A673 (cell line): ENCODE data around the gene SLC43A3. TPM values are rescaled to one million over a fixed set of nuclear protein-coding genes. Genes with fewer than 3 reads are reported as not detected.

Experiments used
- BruUV-seq: library from RNA; stranded (reverse); fragments of 400-500 nt; replicated peaks from 2 replicates; lab custom pipeline; 2021; lab: Mats Ljungman, UMichigan
- CTCF ChIA-PET: fragments of 300-600 bp; sonication (Branson Sonifier 250); formaldehyde crosslinking; loops from one replicate; lab custom pipeline; 2022; ENCODE audit warnings: antibody characterized with exemption; lab: Charles Lee
- POLR2A ChIA-PET: fragments of 300-600 bp; sonication (Branson Sonifier 250); formaldehyde crosslinking; loops from one replicate; lab custom pipeline; 2022; ENCODE audit warnings: antibody characterized with exemption; ENCODE audit not compliant: low non-redundant PET; lab: Charles Lee
- DNase-seq: peaks from one replicate; pipeline ENCODE4 v3.0.0-alpha.2; 2015; ENCODE audit warnings: low spot score
- H3K27ac ChIP-seq: fragments of 200-600 bp; sonication (generic); 2 replicates; pipeline ENCODE4 v1.5.1; 2016; ENCODE audit warnings: mixed run types, low read depth, mild to moderate bottlenecking, mixed read lengths, antibody characterized with exemption, low read length; ENCODE audit not compliant: poor library complexity, severe bottlenecking
- H3K27me3 ChIP-seq: fragments of 200-600 bp; sonication (generic); replicated peaks from 2 replicates; pipeline ENCODE4 v1.6.1; 2017; ENCODE audit warnings: mixed run types, low read depth, mild to moderate bottlenecking, mixed read lengths, antibody characterized with exemption, low read length; ENCODE audit not compliant: insufficient read depth, poor library complexity
- H3K36me3 ChIP-seq: fragments of 200-600 bp; sonication (generic); 2 replicates; pipeline ENCODE4 v1.6.1; 2016; ENCODE audit warnings: mixed run types, mild to moderate bottlenecking, mixed read lengths, antibody characterized with exemption, low read length; ENCODE audit not compliant: insufficient read depth, poor library complexity, severe bottlenecking
- H3K4me1 ChIP-seq: fragments of 200-600 bp; sonication (generic); 2 replicates; pipeline ENCODE4 v1.6.1; 2017; ENCODE audit warnings: mixed run types, mild to moderate bottlenecking, mixed read lengths, antibody characterized with exemption, low read length; ENCODE audit not compliant: insufficient read depth, poor library complexity, severe bottlenecking
- H3K4me3 ChIP-seq: fragments of 200-600 bp; sonication (generic); 2 replicates; pipeline ENCODE4 v1.5.1; 2016; ENCODE audit warnings: low read depth, mixed run types, mild to moderate bottlenecking, mixed read lengths, low read length; ENCODE audit not compliant: poor library complexity, severe bottlenecking
- H3K9me3 ChIP-seq: fragments of 200-600 bp; sonication (generic); 2 replicates; pipeline ENCODE4 v1.6.1; 2016; ENCODE audit warnings: mixed run types, low read depth, mild to moderate bottlenecking, mixed read lengths, antibody characterized with exemption, low read length; ENCODE audit not compliant: poor library complexity, severe bottlenecking
- EZH2 ChIP-seq: fragments of 200-600 bp; sonication (generic); IDR thresholded peaks from 2 replicates; pipeline ENCODE4 v1.6.1; 2017; ENCODE audit warnings: borderline replicate concordance, low read depth, mild to moderate bottlenecking, mixed read lengths, antibody characterized with exemption, low read length; ENCODE audit not compliant: poor library complexity, severe bottlenecking
- intact Hi-C: fragments of 100-400 bp; cut with micrococcal nuclease; formaldehyde crosslinking; loops from one replicate; pipeline ENCODE4 v1.10.0; 2022; ENCODE audit not compliant: unreplicated experiment
- total RNA-seq: library from RNA; stranded (reverse); gene quantifications from 2 replicates; pipeline ENCODE4 v1.2.3, GENCODE V29; 2021
- TF ChIP-seq, protein P1 (sequence below): fragments of 300-800, 200-600 bp; sonication (generic); conservative IDR thresholded peaks from 2 replicates; pipeline ENCODE4 v1.5.1; 2017; ENCODE audit warnings: low read depth, mild to moderate bottlenecking, antibody characterized with exemption, low read length, moderate library complexity, mixed read lengths

SLC43A3 gene
- total RNA-seq, 1 experiment from 2014 or later, result 142 TPM

- Histone ChIP-seq H3K27ac (no peak overlapping the region), H3K9me3 (no peaks in the 10 kb centered on the region), H3K36me3 (peaks cover 40% of the 10 kb centered on the region), H3K27me3 (no peaks in the 10 kb centered on the region), H3K4me1 (no peaks in the 10 kb centered on the region), H3K4me3 (no peak overlapping the region)
- POLR2A ChIA-PET, result no interaction called here
- DNase-seq, result no peak
- intact Hi-C loops, result no loop called here
- CTCF ChIA-PET, result no interaction called here
- TF ChIP-seq EZH2, result no peak
- TF ChIP-seq, protein P1, sequence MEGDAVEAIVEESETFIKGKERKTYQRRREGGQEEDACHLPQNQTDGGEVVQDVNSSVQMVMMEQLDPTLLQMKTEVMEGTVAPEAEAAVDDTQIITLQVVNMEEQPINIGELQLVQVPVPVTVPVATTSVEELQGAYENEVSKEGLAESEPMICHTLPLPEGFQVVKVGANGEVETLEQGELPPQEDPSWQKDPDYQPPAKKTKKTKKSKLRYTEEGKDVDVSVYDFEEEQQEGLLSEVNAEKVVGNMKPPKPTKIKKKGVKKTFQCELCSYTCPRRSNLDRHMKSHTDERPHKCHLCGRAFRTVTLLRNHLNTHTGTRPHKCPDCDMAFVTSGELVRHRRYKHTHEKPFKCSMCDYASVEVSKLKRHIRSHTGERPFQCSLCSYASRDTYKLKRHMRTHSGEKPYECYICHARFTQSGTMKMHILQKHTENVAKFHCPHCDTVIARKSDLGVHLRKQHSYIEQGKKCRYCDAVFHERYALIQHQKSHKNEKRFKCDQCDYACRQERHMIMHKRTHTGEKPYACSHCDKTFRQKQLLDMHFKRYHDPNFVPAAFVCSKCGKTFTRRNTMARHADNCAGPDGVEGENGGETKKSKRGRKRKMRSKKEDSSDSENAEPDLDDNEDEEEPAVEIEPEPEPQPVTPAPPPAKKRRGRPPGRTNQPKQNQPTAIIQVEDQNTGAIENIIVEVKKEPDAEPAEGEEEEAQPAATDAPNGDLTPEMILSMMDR, result no peak
- BruUV-seq, result no TSS peak
These were observed 16.6 kb downstream of the SLC43A3 start for GRCh38 chr11:57410287-57410686.

DNA sequence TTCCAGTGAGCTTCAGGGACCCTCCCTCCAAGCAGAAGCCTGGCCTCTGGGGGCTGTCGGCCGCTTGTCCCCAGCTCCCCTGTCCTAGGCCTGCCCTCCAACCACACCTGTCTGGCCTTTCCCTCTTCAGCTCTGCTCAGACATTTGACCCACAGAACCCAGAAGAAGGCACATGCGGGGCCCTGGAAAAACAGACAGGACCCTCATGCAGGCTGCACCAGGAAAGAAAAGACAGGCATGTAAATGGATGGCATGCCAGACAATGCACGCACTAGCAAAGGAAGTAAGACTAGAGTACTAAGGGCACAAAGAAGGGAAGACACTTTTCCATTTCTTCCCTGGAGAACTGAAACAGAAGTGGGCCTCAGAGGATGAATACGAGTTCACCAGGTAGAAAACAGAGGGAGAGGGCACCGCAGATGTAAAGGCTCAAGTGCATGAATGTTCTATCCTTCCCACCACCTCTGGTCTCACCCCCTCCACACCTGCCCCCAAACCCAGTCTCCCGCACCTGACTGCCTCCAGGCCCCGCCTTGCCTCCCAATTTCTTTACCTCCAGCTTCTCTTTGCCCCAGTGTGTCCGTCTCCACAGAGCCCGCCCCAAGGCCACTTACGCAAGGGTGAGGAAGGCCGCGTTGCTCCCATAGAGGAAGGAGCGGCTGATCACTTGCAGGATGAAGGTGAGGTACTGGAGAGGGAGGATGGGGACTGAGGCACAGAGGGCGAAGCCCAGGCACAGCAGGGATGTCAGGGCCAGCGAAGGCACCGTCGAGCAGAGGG, 17.4 kb downstream of the SLC43A3 start:
- Histone ChIP-seq H3K4me1 (no peaks in the 10 kb centered on the region), H3K27ac (no peak overlapping the region), H3K4me3 (no peak overlapping the region), H3K27me3 (no peaks in the 10 kb centered on the region), H3K36me3 (peaks cover 36% of the 10 kb centered on the region), H3K9me3 (no peaks in the 10 kb centered on the region)
- ChIA-PET POLR2A (no interaction called here), CTCF (no interaction called here)
- no peak for DNase-seq
- no TSS peak for BruUV-seq
- no peak for TF ChIP-seq EZH2
- TF ChIP-seq, protein P1, result no peak
- intact Hi-C loops, result no loop called here

- Histone ChIP-seq H3K27me3 (no peaks in the 10 kb centered on the region), H3K27ac (no peak overlapping the region), H3K4me3 (no peak overlapping the region), H3K36me3 (peaks cover 33% of the 10 kb centered on the region), H3K4me1 (no peaks in the 10 kb centered on the region), H3K9me3 (no peaks in the 10 kb centered on the region)
- ChIA-PET CTCF (no interaction called here), POLR2A (no interaction called here)
- intact Hi-C loops, result no loop called here
- no peak for DNase-seq
- no TSS peak for BruUV-seq
- no peak for TF ChIP-seq EZH2
- TF ChIP-seq, protein P1, result no peak
These were observed 18.1 kb downstream of the SLC43A3 start for GRCh38 chr11:57408771-57409170.
